Brain microvascular endothelial cell (primary cell): ENCODE results near the gene CAD.

ENCODE experiments used
- DNase-seq: peaks from one replicate; pipeline ENCODE4 v3.0.0-alpha.2; 2020
- H3K27ac ChIP-seq: fragments of 250-450 bp; sonication (Bioruptor Pico); 2 replicates; pipeline ENCODE4 v1.5.1; 2020; ENCODE audit warnings: mild to moderate bottlenecking, moderate library complexity
- H3K27me3 ChIP-seq: fragments of 250-450 bp; sonication (Bioruptor Pico); replicated peaks from 2 replicates; pipeline ENCODE4 v1.5.1; 2020; ENCODE audit warnings: mild to moderate bottlenecking
- H3K36me3 ChIP-seq: fragments of 250-450 bp; sonication (Bioruptor Pico); replicated peaks from 2 replicates; pipeline ENCODE4 v1.5.1; 2020; ENCODE audit warnings: mild to moderate bottlenecking
- H3K4me3 ChIP-seq: 2 replicates; pipeline ENCODE4 v1.5.1; 2011; ENCODE audit warnings: low read depth, mild to moderate bottlenecking, control low read depth, low read length, moderate library complexity
- CTCF ChIP-seq: IDR thresholded peaks from 2 replicates; pipeline ENCODE4 v1.5.1; 2011; ENCODE audit warnings: low read depth, mild to moderate bottlenecking, moderate library complexity, low read length, control low read depth, inconsistent platforms; ENCODE audit errors: missing control alignments
- in situ Hi-C: cut with HindIII; loops from 2 replicates; pipeline ENCODE4 v1.10.0; 2017; ENCODE audit warnings: low sequenced_read_pairs, low pct_ligation_motif_present

CAD gene

GRCh38 chr2:27250652-27251379 lies 33.6 kb downstream of the CAD start:
- no peak for TF ChIP-seq CTCF
- Histone ChIP-seq H3K36me3 (no peaks in the 10 kb centered on the region), H3K4me3 (no peak overlapping the region), H3K27ac (no peak overlapping the region), H3K27me3 (no peaks in the 10 kb centered on the region)
- in situ Hi-C loops: no loop called here
- DNase-seq: no peak

GRCh38 chr2:27251766-27252165 lies 34.6 kb downstream of the CAD start:
- H3K36me3 ChIP-seq: no peaks in the 10 kb centered on the region
- in situ Hi-C loops: no loop called here
- no peak for TF ChIP-seq CTCF
- no peak overlapping the region for H3K27ac ChIP-seq
- no peak for DNase-seq
- H3K27me3 ChIP-seq: no peaks in the 10 kb centered on the region
- no peak overlapping the region for H3K4me3 ChIP-seq

- in situ Hi-C loops: no loop called here
- no peak for DNase-seq
- no peak overlapping the region for H3K27ac ChIP-seq
- no peaks in the 10 kb centered on the region for H3K36me3 ChIP-seq
- H3K27me3 ChIP-seq: peaks cover 5% of the 10 kb centered on the region
- no peak overlapping the region for H3K4me3 ChIP-seq
- no peak for TF ChIP-seq CTCF
Observed at GRCh38 chr2:27255187-27255586, 38.0 kb downstream of the CAD start.

- H3K27ac ChIP-seq: no peak overlapping the region
- H3K36me3 ChIP-seq: no peaks in the 10 kb centered on the region
- H3K4me3 ChIP-seq: no peak overlapping the region
- H3K27me3 ChIP-seq: peaks cover 8% of the 10 kb centered on the region
- in situ Hi-C loops: no loop called here
- peak; percentile 7 for DNase-seq
- no peak for TF ChIP-seq CTCF
Observed at GRCh38 chr2:27255660-27256059, 38.5 kb downstream of the CAD start.

- no peak for DNase-seq
- TF ChIP-seq CTCF: no peak
- in situ Hi-C loops: no loop called here
Observed at GRCh38 chr2:27256855-27257454, 39.8 kb downstream of the CAD start.

GRCh38 chr2:27258051-27258450 lies 40.9 kb downstream of the CAD start:
- in situ Hi-C loops: no loop called here
- no peaks in the 10 kb centered on the region for H3K36me3 ChIP-seq
- H3K4me3 ChIP-seq: no peak overlapping the region
- H3K27me3 ChIP-seq: peaks cover 32% of the 10 kb centered on the region
- H3K27ac ChIP-seq: no peak overlapping the region
- DNase-seq: no peak
- TF ChIP-seq CTCF: no peak

More at GRCh38 chr2:27256855-27257454, 39.8 kb downstream of the CAD start:
- Histone ChIP-seq H3K36me3 (no peaks in the 10 kb centered on the region), H3K27ac (no peak overlapping the region), H3K4me3 (no peak overlapping the region), H3K27me3 (peaks cover 21% of the 10 kb centered on the region)
